ENCODE results near the gene KRT85.
A peak's percentile ranks its signal among the peaks of the same experiment; 100 is the strongest.

KRT85 gene

GRCh38 chr12:52363111-52363679 is 4.1 kb downstream of the KRT85 start:
- no peak overlapping the region for H3K4me3 ChIP-seq (ENCODE audit: insufficient read depth in 1 of 2, low read depth in 1 of 2, low read length in 2 of 2)
- H2BK5ac ChIP-seq (ENCODE audit: low read depth, low read length, poor library complexity, severe bottlenecking): no peak overlapping the region
- no peak overlapping the region for H3K9ac ChIP-seq (ENCODE audit: low read length)
- H3K36me3 ChIP-seq (ENCODE audit: control insufficient read depth in 1 of 2, insufficient read depth in 2 of 2, low read depth in 1 of 2, low read length in 2 of 2): no peaks in the 10 kb centered on the region
- H3K14ac ChIP-seq (ENCODE audit: low read length in 2 of 2): peak overlapping the region in 1 of 2 experiments; percentile 72
- H3K79me1 ChIP-seq (replicated peaks; ENCODE audit: low read length, poor library complexity, severe bottlenecking): no peaks in the 10 kb centered on the region
- no peaks in the 10 kb centered on the region for H3K4me1 ChIP-seq (ENCODE audit: control insufficient read depth, insufficient read depth, low read depth, low read length)
- H2AK5ac ChIP-seq (ENCODE audit: low read length, severe bottlenecking): no peak overlapping the region
- H3K4me2 ChIP-seq (ENCODE audit: low read length, poor library complexity, severe bottlenecking): no peak overlapping the region
- no peak overlapping the region for H4K91ac ChIP-seq (ENCODE audit: low read length)
- H4K8ac ChIP-seq (ENCODE audit: low read length): no peak overlapping the region
- H2BK15ac ChIP-seq (ENCODE audit: low read depth, poor library complexity, severe bottlenecking): peak overlapping the region; percentile 15
- no peaks in the 10 kb centered on the region for H3K9me3 ChIP-seq (ENCODE audit: control insufficient read depth, low read length)
- no peak overlapping the region for H3K23ac ChIP-seq (ENCODE audit: low read length in 2 of 2)
- DNase-seq: no peak
- H2AFZ ChIP-seq (ENCODE audit: low read depth, low read length): no peak overlapping the region
- no peak overlapping the region for H3K27ac ChIP-seq (ENCODE audit: low read length, poor library complexity, severe bottlenecking)
- H2BK12ac ChIP-seq (ENCODE audit: low read length in 2 of 2): no peak overlapping the region
- H3K27me3 ChIP-seq (ENCODE audit: control insufficient read depth in 1 of 2, insufficient read depth in 1 of 2, low read length in 2 of 2): peaks cover 54 to 78% of the 10 kb centered on the region in 2 experiments
- WGBS: 90% methylated on average over 12 of the region's 12 CpGs
- H2BK120ac ChIP-seq (ENCODE audit: low read depth, low read length): no peak overlapping the region
- H3K4ac ChIP-seq (ENCODE audit: low read depth in 1 of 2, low read length in 2 of 2): no peak overlapping the region
- H3K18ac ChIP-seq (ENCODE audit: low read depth in 1 of 2, low read length in 2 of 2): no peak overlapping the region

GRCh38 chr12:52362118-52362726 is 5.1 kb downstream of the KRT85 start:
- H3K4ac ChIP-seq (ENCODE audit: low read depth in 1 of 2, low read length in 2 of 2): no peak overlapping the region
- H3K36me3 ChIP-seq (ENCODE audit: control insufficient read depth in 1 of 2, insufficient read depth in 2 of 2, low read depth in 1 of 2, low read length in 2 of 2): no peaks in the 10 kb centered on the region
- no peak overlapping the region for H2AFZ ChIP-seq (ENCODE audit: low read depth, low read length)
- no peaks in the 10 kb centered on the region for H3K9me3 ChIP-seq (ENCODE audit: control insufficient read depth, low read length)
- no peak overlapping the region for H3K4me3 ChIP-seq (ENCODE audit: insufficient read depth in 1 of 2, low read depth in 1 of 2, low read length in 2 of 2)
- no peak overlapping the region for H3K27ac ChIP-seq (ENCODE audit: low read length, poor library complexity, severe bottlenecking)
- H3K18ac ChIP-seq (ENCODE audit: low read depth in 1 of 2, low read length in 2 of 2): no peak overlapping the region
- no peak overlapping the region for H2BK5ac ChIP-seq (ENCODE audit: low read depth, low read length, poor library complexity, severe bottlenecking)
- no peak overlapping the region for H2BK15ac ChIP-seq (ENCODE audit: low read depth, poor library complexity, severe bottlenecking)
- 58% methylated on average over 11 of the region's 11 CpGs for WGBS
- no peak overlapping the region for H3K14ac ChIP-seq (ENCODE audit: low read length in 2 of 2)
- no peak for DNase-seq
- no peaks in the 10 kb centered on the region for H3K4me1 ChIP-seq (ENCODE audit: control insufficient read depth, insufficient read depth, low read depth, low read length)
- H3K27me3 ChIP-seq (ENCODE audit: control insufficient read depth in 1 of 2, insufficient read depth in 1 of 2, low read length in 2 of 2): peaks cover 51 to 78% of the 10 kb centered on the region in 2 experiments
- no peak overlapping the region for H4K8ac ChIP-seq (ENCODE audit: low read length)
- H3K79me1 ChIP-seq (replicated peaks; ENCODE audit: low read length, poor library complexity, severe bottlenecking): no peaks in the 10 kb centered on the region
- no peak overlapping the region for H4K91ac ChIP-seq (ENCODE audit: low read length)
- H2BK12ac ChIP-seq (ENCODE audit: low read length in 2 of 2): no peak overlapping the region
- H3K4me2 ChIP-seq (ENCODE audit: low read length, poor library complexity, severe bottlenecking): no peak overlapping the region
- H3K9ac ChIP-seq (ENCODE audit: low read length): no peak overlapping the region
- no peak overlapping the region for H2AK5ac ChIP-seq (ENCODE audit: low read length, severe bottlenecking)
- no peak overlapping the region for H3K23ac ChIP-seq (ENCODE audit: low read length in 2 of 2)
- H2BK120ac ChIP-seq (ENCODE audit: low read depth, low read length): no peak overlapping the region

- Histone ChIP-seq H4K8ac (ENCODE audit: low read length) (no peak overlapping the region), H3K9me3 (ENCODE audit: control insufficient read depth, low read length) (no peaks in the 10 kb centered on the region), H4K91ac (ENCODE audit: low read length) (no peak overlapping the region), H2AFZ (ENCODE audit: low read depth, low read length) (no peak overlapping the region), H3K23ac (ENCODE audit: low read length in 2 of 2) (no peak overlapping the region), H3K14ac (ENCODE audit: low read length in 2 of 2) (no peak overlapping the region), H3K27me3 (ENCODE audit: control insufficient read depth in 1 of 2, insufficient read depth in 1 of 2, low read length in 2 of 2) (peaks cover 49 to 77% of the 10 kb centered on the region in 2 experiments), H3K27ac (ENCODE audit: low read length, poor library complexity, severe bottlenecking) (no peak overlapping the region), H3K79me1 (replicated peaks; ENCODE audit: low read length, poor library complexity, severe bottlenecking) (no peaks in the 10 kb centered on the region), H3K36me3 (ENCODE audit: control insufficient read depth in 1 of 2, insufficient read depth in 2 of 2, low read depth in 1 of 2, low read length in 2 of 2) (no peaks in the 10 kb centered on the region), H3K18ac (ENCODE audit: low read depth in 1 of 2, low read length in 2 of 2) (no peak overlapping the region), H2BK15ac (ENCODE audit: low read depth, poor library complexity, severe bottlenecking) (no peak overlapping the region), H3K4me2 (ENCODE audit: low read length, poor library complexity, severe bottlenecking) (no peak overlapping the region), H2BK5ac (ENCODE audit: low read depth, low read length, poor library complexity, severe bottlenecking) (no peak overlapping the region), H3K4me1 (ENCODE audit: control insufficient read depth, insufficient read depth, low read depth, low read length) (no peaks in the 10 kb centered on the region), H3K4ac (ENCODE audit: low read depth in 1 of 2, low read length in 2 of 2) (no peak overlapping the region), H2BK12ac (ENCODE audit: low read length in 2 of 2) (no peak overlapping the region), H3K4me3 (ENCODE audit: insufficient read depth in 1 of 2, low read depth in 1 of 2, low read length in 2 of 2) (no peak overlapping the region), H2AK5ac (ENCODE audit: low read length, severe bottlenecking) (no peak overlapping the region), H2BK120ac (ENCODE audit: low read depth, low read length) (no peak overlapping the region), H3K9ac (ENCODE audit: low read length) (no peak overlapping the region)
- 83% methylated on average over 1 of the region's 1 CpG for whole genome bisulfite sequencing
- no peak for DNase-seq
Observed at GRCh38 chr12:52361553-52361952, 5.7 kb downstream of the KRT85 start.

GRCh38 chr12:52360663-52361271 is 6.5 kb downstream of the KRT85 start:
- no peak overlapping the region for H3K4me3 ChIP-seq (ENCODE audit: insufficient read depth in 1 of 2, low read depth in 1 of 2, low read length in 2 of 2)
- no peak overlapping the region for H3K14ac ChIP-seq (ENCODE audit: low read length in 2 of 2)
- H3K4me1 ChIP-seq (ENCODE audit: control insufficient read depth, insufficient read depth, low read depth, low read length): peaks cover 2% of the 10 kb centered on the region
- no peak overlapping the region for H4K8ac ChIP-seq (ENCODE audit: low read length)
- peaks cover 44 to 69% of the 10 kb centered on the region in 2 experiments for H3K27me3 ChIP-seq (ENCODE audit: control insufficient read depth in 1 of 2, insufficient read depth in 1 of 2, low read length in 2 of 2)
- no peak overlapping the region for H3K4me2 ChIP-seq (ENCODE audit: low read length, poor library complexity, severe bottlenecking)
- H3K27ac ChIP-seq (ENCODE audit: low read length, poor library complexity, severe bottlenecking): no peak overlapping the region
- no peaks in the 10 kb centered on the region for H3K9me3 ChIP-seq (ENCODE audit: control insufficient read depth, low read length)
- H4K91ac ChIP-seq (ENCODE audit: low read length): no peak overlapping the region
- H2BK15ac ChIP-seq (ENCODE audit: low read depth, poor library complexity, severe bottlenecking): no peak overlapping the region
- H3K23ac ChIP-seq (ENCODE audit: low read length in 2 of 2): no peak overlapping the region
- 83% methylated on average over 12 of the region's 13 CpGs for WGBS
- no peak overlapping the region for H2AFZ ChIP-seq (ENCODE audit: low read depth, low read length)
- no peak for DNase-seq
- H2BK12ac ChIP-seq (ENCODE audit: low read length in 2 of 2): no peak overlapping the region
- no peak overlapping the region for H3K18ac ChIP-seq (ENCODE audit: low read depth in 1 of 2, low read length in 2 of 2)
- no peaks in the 10 kb centered on the region for H3K79me1 ChIP-seq (replicated peaks; ENCODE audit: low read length, poor library complexity, severe bottlenecking)
- H3K9ac ChIP-seq (ENCODE audit: low read length): no peak overlapping the region
- no peak overlapping the region for H3K4ac ChIP-seq (ENCODE audit: low read depth in 1 of 2, low read length in 2 of 2)
- no peak overlapping the region for H2AK5ac ChIP-seq (ENCODE audit: low read length, severe bottlenecking)
- no peak overlapping the region for H2BK120ac ChIP-seq (ENCODE audit: low read depth, low read length)
- H3K36me3 ChIP-seq (ENCODE audit: control insufficient read depth in 1 of 2, insufficient read depth in 2 of 2, low read depth in 1 of 2, low read length in 2 of 2): no peaks in the 10 kb centered on the region
- H2BK5ac ChIP-seq (ENCODE audit: low read depth, low read length, poor library complexity, severe bottlenecking): no peak overlapping the region
